ENCODE data around the gene KLHL6. TPM values are rescaled to one million over a fixed set of nuclear protein-coding genes. Genes with fewer than 3 reads are reported as not detected.

Gene KLHL6
- total RNA-seq, 3 donors from 2014 or later = 27.9 to 35.5 (median 29.9) TPM

Other genes starting within 250 kb of the KLHL6 start
- 1 to 10 TPM in 2 of 3 donors, under 1 TPM in 1; 0.58 to 1.4 (median 1.3) TPM for gene MCF2L2, start 127.1 kb downstream of the KLHL6 start, total RNA-seq
- gene KLHL24, start 79.9 kb upstream of the KLHL6 start, total RNA-seq = 1 to 10 TPM; 5.6 to 7.6 (median 6.6) TPM
- 10 to 100 TPM; 24.7 to 28.0 (median 27.2) TPM for gene YEATS2, start 142.1 kb upstream of the KLHL6 start, total RNA-seq